HG03159 (cell line): Measurements from ENCODE around the gene EFNA5.

Experiments used
- ATAC-seq: cut with Tn5 transposase; IDR thresholded peaks from one replicate; pipeline ENCODE4 v1.9.1; 2021; ENCODE audit warnings: mild to moderate bottlenecking, moderate library complexity; ENCODE audit not compliant: unreplicated experiment

EFNA5 gene

GRCh38 chr5:107548477-107548876 lies 122.3 kb downstream of the EFNA5 start:
- no peak for ATAC-seq

- ATAC-seq = no peak
These were observed 124.0 kb downstream of the EFNA5 start for GRCh38 chr5:107546719-107547118.

GRCh38 chr5:107545486-107545885 lies 125.3 kb downstream of the EFNA5 start:
- no peak for ATAC-seq

- no peak for ATAC-seq
These were observed 125.8 kb downstream of the EFNA5 start for GRCh38 chr5:107544967-107545366.

GRCh38 chr5:107544476-107544875 lies 126.3 kb downstream of the EFNA5 start:
- no peak for ATAC-seq

- ATAC-seq = no peak
These were observed 126.9 kb downstream of the EFNA5 start for GRCh38 chr5:107543868-107544267.

- no peak for ATAC-seq
These were observed 127.9 kb downstream of the EFNA5 start for GRCh38 chr5:107542831-107543231.

GRCh38 chr5:107542428-107542827 lies 128.3 kb downstream of the EFNA5 start:
- peak; percentile 35 for ATAC-seq

GRCh38 chr5:107541400-107541799 lies 129.3 kb downstream of the EFNA5 start:
- ATAC-seq = peak; percentile 60

GRCh38 chr5:107539726-107540330 lies 130.9 kb downstream of the EFNA5 start:
- ATAC-seq = no peak

GRCh38 chr5:107538805-107539445 lies 131.8 kb downstream of the EFNA5 start:
- ATAC-seq = no peak

GRCh38 chr5:107538331-107538730 lies 132.4 kb downstream of the EFNA5 start:
- ATAC-seq = no peak

GRCh38 chr5:107535849-107536248 lies 134.9 kb downstream of the EFNA5 start:
- no peak for ATAC-seq

GRCh38 chr5:107533910-107534876 lies 136.5 kb downstream of the EFNA5 start:
- no peak for ATAC-seq

- ATAC-seq = no peak
These were observed 137.8 kb downstream of the EFNA5 start for GRCh38 chr5:107532916-107533315.

GRCh38 chr5:107532169-107532878 lies 138.4 kb downstream of the EFNA5 start:
- no peak for ATAC-seq

- ATAC-seq = no peak
These were observed 139.4 kb downstream of the EFNA5 start for GRCh38 chr5:107531308-107531707.

- ATAC-seq = no peak
These were observed 141.1 kb downstream of the EFNA5 start for GRCh38 chr5:107529618-107530017.

- no peak for ATAC-seq
These were observed 144.3 kb downstream of the EFNA5 start for GRCh38 chr5:107526270-107526937.

- ATAC-seq = no peak
These were observed 146.6 kb downstream of the EFNA5 start for GRCh38 chr5:107524111-107524510.
